Astrocyte (in vitro differentiated cells and primary cell): Measurements from ENCODE around the gene GNA15.

Experiments
- EZH2 ChIP-seq: IDR thresholded peaks from 2 replicates; pipeline ENCODE4 v1.6.1; 2012; ENCODE audit warnings: mild to moderate bottlenecking, low read length, inconsistent platforms; ENCODE audit not compliant: insufficient read depth
- TF ChIP-seq, protein P1 (sequence below): IDR thresholded peaks from 2 replicates; pipeline ENCODE4 v1.5.1; 2011; ENCODE audit warnings: low read depth, mild to moderate bottlenecking, inconsistent platforms, low read length, moderate library complexity; ENCODE audit not compliant: insufficient read depth

DNA sequence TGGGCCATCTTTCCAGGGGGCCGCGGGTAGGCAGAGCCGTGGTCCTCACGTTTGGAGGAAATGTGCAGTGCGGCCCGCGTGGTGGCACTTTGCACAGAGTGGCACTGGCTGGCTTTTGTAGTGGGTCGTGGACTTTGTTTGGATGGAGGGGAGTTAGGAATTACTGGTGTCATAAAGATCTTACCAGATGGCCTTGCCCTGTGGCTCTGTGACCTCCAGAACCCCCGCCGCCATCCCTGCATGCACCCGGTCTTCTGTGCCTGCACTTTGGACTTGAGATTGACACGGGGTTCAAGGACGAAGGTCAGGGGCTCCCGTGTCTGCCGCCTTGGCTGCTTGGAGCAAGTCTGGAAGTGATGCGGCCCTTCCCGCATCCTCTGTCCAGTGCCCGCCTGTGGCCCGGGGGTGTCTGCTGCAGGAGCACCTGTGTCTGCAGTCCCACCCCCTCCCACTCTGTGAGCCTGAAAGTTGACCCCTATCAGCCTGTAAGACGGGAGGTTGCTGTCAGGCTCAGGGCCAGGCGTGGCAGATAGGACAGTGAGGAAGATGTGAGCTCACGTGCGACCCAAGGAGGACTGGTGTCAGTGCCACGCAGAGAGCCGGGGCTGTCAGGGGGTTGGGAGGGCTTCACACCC lies 39.4 kb upstream of the GNA15 start:
- TF ChIP-seq, protein P1, sequence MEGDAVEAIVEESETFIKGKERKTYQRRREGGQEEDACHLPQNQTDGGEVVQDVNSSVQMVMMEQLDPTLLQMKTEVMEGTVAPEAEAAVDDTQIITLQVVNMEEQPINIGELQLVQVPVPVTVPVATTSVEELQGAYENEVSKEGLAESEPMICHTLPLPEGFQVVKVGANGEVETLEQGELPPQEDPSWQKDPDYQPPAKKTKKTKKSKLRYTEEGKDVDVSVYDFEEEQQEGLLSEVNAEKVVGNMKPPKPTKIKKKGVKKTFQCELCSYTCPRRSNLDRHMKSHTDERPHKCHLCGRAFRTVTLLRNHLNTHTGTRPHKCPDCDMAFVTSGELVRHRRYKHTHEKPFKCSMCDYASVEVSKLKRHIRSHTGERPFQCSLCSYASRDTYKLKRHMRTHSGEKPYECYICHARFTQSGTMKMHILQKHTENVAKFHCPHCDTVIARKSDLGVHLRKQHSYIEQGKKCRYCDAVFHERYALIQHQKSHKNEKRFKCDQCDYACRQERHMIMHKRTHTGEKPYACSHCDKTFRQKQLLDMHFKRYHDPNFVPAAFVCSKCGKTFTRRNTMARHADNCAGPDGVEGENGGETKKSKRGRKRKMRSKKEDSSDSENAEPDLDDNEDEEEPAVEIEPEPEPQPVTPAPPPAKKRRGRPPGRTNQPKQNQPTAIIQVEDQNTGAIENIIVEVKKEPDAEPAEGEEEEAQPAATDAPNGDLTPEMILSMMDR = no peak
- no peak for TF ChIP-seq EZH2
